K562 (cell line): ENCODE results near the gene IL2. TPM values are rescaled to one million over a fixed set of nuclear protein-coding genes. Genes with fewer than 3 reads are reported as not detected.

Experiments used
- ATF7 ChIP-seq: fragments of 450-650 bp; IDR thresholded peaks from 2 replicates; pipeline ENCODE4 v1.7.1; 2014; ENCODE audit warnings: mild to moderate bottlenecking, moderate library complexity
- BRD4 ChIP-seq: fragments of 200-600 bp; sonication (generic); IDR thresholded peaks from 2 replicates; pipeline ENCODE4 v1.6.1; 2017; ENCODE audit warnings: inconsistent platforms
- BRD9 ChIP-seq: fragments of 450-650 bp; IDR thresholded peaks from 2 replicates; pipeline ENCODE4 v1.6.1; 2018; ENCODE audit warnings: low read depth; ENCODE audit not compliant: partially characterized antibody
- CBFA2T3 ChIP-seq: fragments of 450-650 bp; IDR thresholded peaks from 2 replicates; pipeline ENCODE4 v1.6.1; 2017
- CREB1 ChIP-seq, 2 experiments: sonication (generic) in 1 of 2; formaldehyde crosslinking in 1 of 2; IDR thresholded peaks; 2 replicates each; pipeline versions ENCODE4 v1.6.1 to v1.8.0; 2012 to 2022; ENCODE audit warnings: inconsistent platforms in 1 of 2, mild to moderate bottlenecking in 1 of 2, missing genetic modification reagents in 1 of 2, moderate library complexity in 1 of 2
- CTBP1 ChIP-seq: fragments of 450-650 bp; IDR thresholded peaks from 2 replicates; pipeline ENCODE4 v1.6.1; 2016; ENCODE audit warnings: borderline replicate concordance
- DDX20 ChIP-seq: fragments of 450-650 bp; IDR thresholded peaks from 2 replicates; pipeline ENCODE4 v1.6.1; 2016; ENCODE audit warnings: missing genetic modification characterization, low read depth, mild to moderate bottlenecking, missing compliant biosample characterization, moderate library complexity
- EGR1 ChIP-seq: fragments of 450-650 bp; conservative IDR thresholded peaks from 2 replicates; pipeline ENCODE4 v1.6.1; 2017; ENCODE audit warnings: mild to moderate bottlenecking
- ELK1 ChIP-seq: sonication (generic); formaldehyde crosslinking; IDR thresholded peaks from 2 replicates; pipeline ENCODE4 v1.8.1; 2022; ENCODE audit warnings: missing genetic modification reagents
- EP300 ChIP-seq: IDR thresholded peaks from 2 replicates; pipeline ENCODE4 v1.6.1; 2012; ENCODE audit warnings: low read length, improper control_type of control experiment
- FOXK2 ChIP-seq, 2 experiments: fragments of 450-650 bp; IDR thresholded peaks in 1 of 2; conservative IDR thresholded peaks in 1 of 2; 2 replicates each; pipeline ENCODE4 v1.6.1; 2016; ENCODE audit warnings: low read depth in 2 of 2, mild to moderate bottlenecking in 1 of 2
- GABPA ChIP-seq: fragments of 200-800 bp; sonication (Bioruptor generic); conservative IDR thresholded peaks from 2 replicates; pipeline ENCODE4 v1.6.1; 2016; ENCODE audit warnings: low read depth, missing genetic modification characterization, missing compliant biosample characterization
- HBP1 ChIP-seq: fragments of 450-650 bp; formaldehyde crosslinking; IDR thresholded peaks from 2 replicates; pipeline ENCODE4 v1.4.0; 2022; ENCODE audit warnings: missing genetic modification characterization
- KLF13 ChIP-seq: fragments of 450-650 bp; IDR thresholded peaks from 2 replicates; pipeline ENCODE4 v1.6.1; 2016; ENCODE audit warnings: missing genetic modification characterization, low read depth, mild to moderate bottlenecking, missing compliant biosample characterization, moderate library complexity, borderline replicate concordance
- LEF1 ChIP-seq: fragments of 450-650 bp; IDR thresholded peaks from 2 replicates; pipeline ENCODE4 v1.6.1; 2016; ENCODE audit warnings: mild to moderate bottlenecking
- MYNN ChIP-seq, 2 experiments: sonication (generic); formaldehyde crosslinking in 1 of 2; IDR thresholded peaks; 2 replicates each; pipeline versions ENCODE4 v1.5.0 to v1.6.1; 2016 to 2020; ENCODE audit warnings: antibody characterized with exemption in 1 of 2, missing genetic modification reagents in 1 of 2
- PHB ChIP-seq: fragments of 250-450 bp; sonication (Bioruptor Pico); IDR thresholded peaks from 2 replicates; pipeline ENCODE4 v1.5.0; 2021
- RBM22 ChIP-seq: fragments of 200-400 bp; formaldehyde crosslinking; IDR thresholded peaks from 2 replicates; pipeline ENCODE4 v1.6.1; 2018; ENCODE audit warnings: low read length, low read depth; ENCODE audit not compliant: poor library complexity, severe bottlenecking
- SMARCE1 ChIP-seq: fragments of 450-650 bp; IDR thresholded peaks from 2 replicates; pipeline ENCODE4 v1.7.1; 2016; ENCODE audit warnings: mild to moderate bottlenecking
- ZBTB17 ChIP-seq: fragments of 450-650 bp; formaldehyde crosslinking; IDR thresholded peaks from 2 replicates; pipeline ENCODE4 v1.4.0; 2020; ENCODE audit warnings: mild to moderate bottlenecking
- ZNF589 ChIP-seq: fragments of 200-800 bp; sonication (Bioruptor generic); IDR thresholded peaks from 2 replicates; pipeline ENCODE4 v1.6.1; 2016; ENCODE audit warnings: low read depth, missing genetic modification characterization, missing compliant biosample characterization
- ZNF766 ChIP-seq: fragments of 200-800 bp; sonication (Bioruptor generic); conservative IDR thresholded peaks from 2 replicates; pipeline ENCODE4 v1.6.1; 2016; ENCODE audit warnings: missing genetic modification characterization, missing compliant biosample characterization
- ZSCAN32 ChIP-seq: fragments of 450-650 bp; formaldehyde crosslinking; IDR thresholded peaks from 2 replicates; pipeline ENCODE4 v1.4.0; 2020; ENCODE audit warnings: mild to moderate bottlenecking, moderate library complexity
- polyA plus RNA-seq, 8 experiments: library from polyadenylated mRNA; depleted of rRNA in 4 of 8; stranded (reverse) in 5 of 8; unstranded in 3 of 8; fragments of >200 nt; fragmentation: Nextera tagmentation in 2 of 8; fragmentation: Illumina TruSeq in 1 of 8; extraction: Ambion mirVana in 2 of 8; extraction: Trizol in 1 of 8; gene quantifications; 2 replicates each; pipeline versions ENCODE4 v1.2.1 to v1.2.3, GENCODE V29; 2011 to 2014; ENCODE audit warnings: inconsistent platforms in 1 of 8, missing spikeins in 1 of 8
- total RNA-seq, 7 experiments: library from RNA; depleted of rRNA in 6 of 7; stranded (reverse); fragments of >200 nt in 6 of 7; fragmentation: Illumina TruSeq in 2 of 7; extraction: Trizol in 2 of 7; gene quantifications; 2 replicates each; pipeline versions ENCODE4 v1.2.1 to v1.2.3, GENCODE V29; 2011 to 2021; ENCODE audit warnings: low replicate concordance in 1 of 7
- TF ChIP-seq, protein P1 (sequence below): fragments of 450-650 bp; IDR thresholded peaks from 2 replicates; pipeline ENCODE4 v1.6.1; 2017; ENCODE audit warnings: antibody characterized with exemption, mild to moderate bottlenecking

Gene IL2
- total and polyA plus RNA-seq, 9 of the 15 experiments (the other 6 are each of a cell fraction or from before 2014, with no cell fraction given) = 0.11 to 0.89 TPM; not detected in 7

DNA sequence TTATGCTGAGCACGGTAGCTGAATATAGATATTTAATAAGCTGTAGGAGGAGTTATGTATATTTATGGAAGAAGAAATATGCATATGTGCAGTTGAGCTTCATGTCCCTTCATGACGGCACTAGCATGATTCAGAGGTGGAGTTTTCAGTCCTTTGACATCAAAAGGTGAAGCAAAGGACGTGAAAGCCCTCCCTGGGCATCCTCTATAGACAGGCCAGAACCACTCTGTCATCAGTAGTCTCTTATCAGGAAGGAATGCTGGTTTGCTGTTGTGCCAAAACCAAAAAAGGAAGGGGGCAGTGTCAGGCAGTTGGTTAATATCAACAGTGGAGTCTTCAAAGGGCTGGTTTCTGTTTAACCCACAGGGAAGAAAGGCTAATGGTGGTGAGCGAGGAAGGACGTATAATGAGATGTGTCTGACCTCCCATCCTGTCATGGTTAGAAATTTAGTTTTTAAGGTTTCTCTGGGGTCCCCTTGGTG is 23.5 kb upstream of the IL2 start (continued):
- TF ChIP-seq, protein P1, sequence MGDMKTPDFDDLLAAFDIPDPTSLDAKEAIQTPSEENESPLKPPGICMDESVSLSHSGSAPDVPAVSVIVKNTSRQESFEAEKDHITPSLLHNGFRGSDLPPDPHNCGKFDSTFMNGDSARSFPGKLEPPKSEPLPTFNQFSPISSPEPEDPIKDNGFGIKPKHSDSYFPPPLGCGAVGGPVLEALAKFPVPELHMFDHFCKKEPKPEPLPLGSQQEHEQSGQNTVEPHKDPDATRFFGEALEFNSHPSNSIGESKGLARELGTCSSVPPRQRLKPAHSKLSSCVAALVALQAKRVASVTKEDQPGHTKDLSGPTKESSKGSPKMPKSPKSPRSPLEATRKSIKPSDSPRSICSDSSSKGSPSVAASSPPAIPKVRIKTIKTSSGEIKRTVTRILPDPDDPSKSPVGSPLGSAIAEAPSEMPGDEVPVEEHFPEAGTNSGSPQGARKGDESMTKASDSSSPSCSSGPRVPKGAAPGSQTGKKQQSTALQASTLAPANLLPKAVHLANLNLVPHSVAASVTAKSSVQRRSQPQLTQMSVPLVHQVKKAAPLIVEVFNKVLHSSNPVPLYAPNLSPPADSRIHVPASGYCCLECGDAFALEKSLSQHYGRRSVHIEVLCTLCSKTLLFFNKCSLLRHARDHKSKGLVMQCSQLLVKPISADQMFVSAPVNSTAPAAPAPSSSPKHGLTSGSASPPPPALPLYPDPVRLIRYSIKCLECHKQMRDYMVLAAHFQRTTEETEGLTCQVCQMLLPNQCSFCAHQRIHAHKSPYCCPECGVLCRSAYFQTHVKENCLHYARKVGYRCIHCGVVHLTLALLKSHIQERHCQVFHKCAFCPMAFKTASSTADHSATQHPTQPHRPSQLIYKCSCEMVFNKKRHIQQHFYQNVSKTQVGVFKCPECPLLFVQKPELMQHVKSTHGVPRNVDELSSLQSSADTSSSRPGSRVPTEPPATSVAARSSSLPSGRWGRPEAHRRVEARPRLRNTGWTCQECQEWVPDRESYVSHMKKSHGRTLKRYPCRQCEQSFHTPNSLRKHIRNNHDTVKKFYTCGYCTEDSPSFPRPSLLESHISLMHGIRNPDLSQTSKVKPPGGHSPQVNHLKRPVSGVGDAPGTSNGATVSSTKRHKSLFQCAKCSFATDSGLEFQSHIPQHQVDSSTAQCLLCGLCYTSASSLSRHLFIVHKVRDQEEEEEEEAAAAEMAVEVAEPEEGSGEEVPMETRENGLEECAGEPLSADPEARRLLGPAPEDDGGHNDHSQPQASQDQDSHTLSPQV = 0 out of 2 replicates have a peak, but pooled peaks have one; percentile 22
- TF ChIP-seq BRD9 (peak; percentile 41), EP300 (peak; percentile 78), DDX20 (tag) (no peak), PHB (CRISPR knock-in tag) (no peak), ATF7 (0 out of 2 replicates have a peak, but pooled peaks have one; percentile 16), ZSCAN32 (no peak), CTBP1 (peak; percentile 78; the same call in 1 of the 2 replicates), CBFA2T3 (peak; percentile 39; the same call in 1 of the 2 replicates), ZBTB17 (CRISPR knock-in tag) (no peak), KLF13 (tag) (no peak), LEF1 (peak; percentile 58), BRD4 (0 out of 2 replicates have a peak, but pooled peaks have one; percentile 55), HBP1 (CRISPR knock-in tag) (no peak), GABPA (tag) (no peak), FOXK2 (conservative IDR thresholded peaks at IDR 0.05 in 1 of 2, IDR thresholded peaks at IDR 0.05 in 1 of 2; ENCODE audit: low read depth in 2 of 2) (no peak), ZNF589 (CRISPR knock-in tag) (peak; percentile 79; the same call in 1 of the 2 replicates), CREB1 (IDR thresholded peaks at IDR 0.05) (peak; percentile 85), CREB1 (CRISPR knock-in tag; IDR thresholded peaks at IDR 0.05) (no peak), ELK1 (no peak), EGR1 (no peak), SMARCE1 (peak; percentile 50; the same call in 1 of the 2 replicates), RBM22 (no peak), ZNF766 (CRISPR knock-in tag) (peak; percentile 59; the same call in 1 of the 2 replicates), MYNN (IDR thresholded peaks at IDR 0.05) (peak; percentile 45; the same call in 1 of the 2 replicates), MYNN (CRISPR knock-in tag; IDR thresholded peaks at IDR 0.05) (no peak)
